ACC112 (cell line): ENCODE measurements around the gene TRIM41.
A peak's percentile ranks its signal among the peaks of the same experiment; 100 is the strongest.

Experiments
- H2AFZ ChIP-seq: fragments of 200-600 bp; sonication (generic); one replicate; pipeline ENCODE4 v1.6.0; 2017; ENCODE audit warnings: antibody characterized with exemption, low read length; ENCODE audit not compliant: unreplicated experiment
- H3K27ac ChIP-seq: fragments of 200-600 bp; sonication (generic); 2 replicates; pipeline ENCODE4 v1.5.1; 2014; ENCODE audit warnings: low read depth, mild to moderate bottlenecking, antibody characterized with exemption, low read length, moderate library complexity
- H3K27me3 ChIP-seq: fragments of 200-600 bp; sonication (generic); 2 replicates; pipeline ENCODE4 v1.6.1; 2014; ENCODE audit warnings: mild to moderate bottlenecking, antibody characterized with exemption, low read length, moderate library complexity, mixed read lengths; ENCODE audit not compliant: insufficient read depth
- H3K36me3 ChIP-seq: fragments of 200-600 bp; sonication (generic); 2 replicates; pipeline ENCODE4 v1.6.1; 2016; ENCODE audit warnings: mild to moderate bottlenecking, antibody characterized with exemption, low read length, moderate library complexity, mixed read lengths; ENCODE audit not compliant: insufficient read depth
- H3K4me1 ChIP-seq: fragments of 200-600 bp; sonication (generic); one replicate; pipeline ENCODE4 v1.6.1; 2016; ENCODE audit warnings: low read length, mixed read lengths; ENCODE audit not compliant: insufficient read depth, unreplicated experiment, control insufficient read depth
- H3K4me3 ChIP-seq: fragments of 200-600 bp; sonication (generic); 2 replicates; pipeline ENCODE4 v1.5.1; 2014; ENCODE audit warnings: mild to moderate bottlenecking, low read depth, low read length
- H3K79me2 ChIP-seq: fragments of 200-600 bp; sonication (generic); one replicate; pipeline ENCODE4 v1.6.0; 2016; ENCODE audit warnings: low read length; ENCODE audit not compliant: control insufficient read depth, unreplicated experiment, insufficient read depth

Gene TRIM41

GRCh38 chr5:181242031-181242451 is 19.0 kb downstream of the TRIM41 start:
- no peaks in the 10 kb centered on the region for H3K27me3 ChIP-seq
- H3K27ac ChIP-seq: peak overlapping the region; percentile 93
- H2AFZ ChIP-seq: no peak overlapping the region
- peaks cover 35% of the 10 kb centered on the region for H3K4me1 ChIP-seq
- H3K4me3 ChIP-seq: peak overlapping the region; percentile 98
- H3K79me2 ChIP-seq: peaks cover 79% of the 10 kb centered on the region
- peaks cover 43% of the 10 kb centered on the region for H3K36me3 ChIP-seq

DNA sequence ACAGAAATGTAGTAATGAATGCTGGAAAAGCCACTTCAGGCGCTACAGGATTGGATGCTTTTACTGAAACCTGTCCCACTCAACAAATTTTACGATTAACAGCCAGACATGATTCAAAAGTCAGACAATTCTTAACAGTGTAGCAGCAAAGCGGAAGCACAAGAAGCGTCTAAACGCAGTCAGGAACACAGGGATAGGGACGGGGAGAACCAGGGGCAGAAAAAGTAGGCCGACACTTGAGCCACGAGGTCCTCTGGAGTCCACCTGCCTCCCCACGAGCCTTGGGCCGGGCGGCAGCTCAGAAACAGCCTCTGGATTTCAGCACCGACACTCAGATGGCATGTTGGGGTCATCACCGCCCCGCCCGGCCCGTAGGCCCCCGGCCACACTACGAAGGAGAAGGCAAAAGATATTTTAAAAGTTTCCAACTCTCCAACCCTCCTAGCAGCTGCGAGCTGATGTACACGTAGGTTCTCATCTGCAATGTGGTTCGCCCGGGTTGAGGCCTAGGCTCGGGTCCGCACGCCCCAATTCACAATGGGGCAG is 20.0 kb downstream of the TRIM41 start:
- Histone ChIP-seq H3K36me3 (peaks cover 32% of the 10 kb centered on the region), H2AFZ (peak overlapping the region; percentile 90)

DNA sequence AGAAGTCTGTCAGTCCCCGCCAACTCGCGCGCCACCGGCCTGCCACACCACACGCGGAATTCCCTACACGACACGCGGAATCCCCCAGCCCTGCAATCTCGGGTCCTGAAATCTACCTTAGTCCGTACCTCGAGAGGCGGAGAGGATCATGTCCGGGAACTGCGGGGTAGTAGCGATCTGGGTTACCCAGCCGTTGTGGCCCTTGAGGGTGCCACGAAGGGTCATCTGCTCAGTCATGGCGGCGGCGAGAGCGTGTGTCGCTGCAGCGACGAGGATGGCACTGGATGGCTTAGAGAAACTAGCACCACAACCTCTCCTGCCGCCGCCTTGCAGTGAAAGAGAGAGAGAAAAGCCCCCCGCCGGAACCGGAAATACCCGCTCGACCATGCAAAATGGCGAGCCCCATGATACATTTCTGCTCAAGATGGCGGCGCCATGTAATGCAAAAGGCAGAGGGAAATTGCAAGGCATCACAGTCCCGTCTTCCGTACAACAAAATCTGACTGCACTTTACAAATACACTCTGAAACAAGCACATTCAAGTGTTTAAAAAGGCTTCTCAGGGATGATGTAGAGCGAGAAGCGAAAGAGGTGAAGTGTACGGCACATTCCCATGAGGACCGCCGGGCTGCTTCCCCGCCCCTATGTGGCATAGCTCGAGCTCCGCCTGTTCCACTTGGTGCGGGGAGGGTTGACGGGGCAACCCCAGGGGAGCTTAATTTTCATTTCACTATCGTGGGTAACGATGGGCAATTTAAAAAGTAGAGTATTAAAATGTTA is 20.7 kb downstream of the TRIM41 start, which contains the start of gene RACK1:
TSS of gene RACK1 (minus strand) at position 343 of the 780 bp plus-strand sequence. CDS start at position 237, 106 bp downstream.
- Histone ChIP-seq H3K27me3 (no peaks in the 10 kb centered on the region), H3K4me3 (peak within 1 kb of the TSS; percentile 98), H3K79me2 (peaks cover 83% of the 10 kb centered on the region), H3K36me3 (peaks cover 26% of the 10 kb centered on the region), H3K4me1 (peaks cover 34% of the 10 kb centered on the region), H3K27ac (peak within 1 kb of the TSS; percentile 93), H2AFZ (peak within 1 kb of the TSS; percentile 90)

More for the DNA sequence above, 20.0 kb downstream of the TRIM41 start:
- peaks cover 35% of the 10 kb centered on the region for H3K4me1 ChIP-seq
- H3K4me3 ChIP-seq: peak overlapping the region; percentile 98
- H3K27me3 ChIP-seq: no peaks in the 10 kb centered on the region
- peaks cover 83% of the 10 kb centered on the region for H3K79me2 ChIP-seq
- H3K27ac ChIP-seq: peak overlapping the region; percentile 93

DNA sequence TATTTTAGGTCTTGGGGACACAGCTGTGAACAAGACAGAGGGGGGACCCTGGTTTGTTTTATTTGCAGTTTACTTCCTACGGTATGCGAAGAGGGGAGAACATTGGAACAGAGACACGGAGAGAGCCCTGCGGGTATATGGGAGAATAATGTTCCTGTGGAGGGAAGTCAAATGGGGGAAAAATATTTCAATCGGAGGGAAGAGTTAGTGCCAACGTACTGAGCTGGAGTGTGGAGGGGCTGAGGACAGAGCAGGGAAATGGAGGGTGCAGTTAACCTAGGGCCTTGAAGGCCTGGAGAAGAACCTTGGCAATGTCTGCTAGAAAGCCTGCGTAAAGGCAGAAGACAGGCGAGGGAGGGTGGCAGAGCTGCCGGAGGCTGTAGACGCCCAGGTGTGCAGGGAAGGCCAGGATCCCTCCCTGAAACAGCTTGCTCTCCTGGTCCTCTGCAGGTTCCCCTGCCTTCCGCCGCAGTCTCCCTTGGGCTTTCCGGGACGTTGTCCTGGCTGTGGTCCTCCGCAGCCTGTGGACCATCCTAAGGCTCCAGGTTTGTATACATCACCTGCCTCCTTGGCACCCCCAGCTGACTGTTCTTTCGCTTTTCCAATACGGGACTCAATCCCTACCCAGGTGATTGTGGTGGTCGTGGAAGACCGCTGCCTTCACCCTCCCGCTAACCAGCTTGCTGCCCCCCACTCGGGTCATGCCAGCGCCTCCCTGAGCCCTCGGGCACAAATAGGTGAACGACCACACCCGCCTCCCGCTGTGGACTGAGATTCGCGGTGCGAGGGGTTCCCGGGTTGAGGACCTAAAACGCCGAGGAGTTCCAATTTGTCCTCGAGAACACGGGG is 22.6 kb downstream of the TRIM41 start:
- peaks cover 25% of the 10 kb centered on the region; the same call in 1 of the 2 replicates for H3K36me3 ChIP-seq

DNA sequence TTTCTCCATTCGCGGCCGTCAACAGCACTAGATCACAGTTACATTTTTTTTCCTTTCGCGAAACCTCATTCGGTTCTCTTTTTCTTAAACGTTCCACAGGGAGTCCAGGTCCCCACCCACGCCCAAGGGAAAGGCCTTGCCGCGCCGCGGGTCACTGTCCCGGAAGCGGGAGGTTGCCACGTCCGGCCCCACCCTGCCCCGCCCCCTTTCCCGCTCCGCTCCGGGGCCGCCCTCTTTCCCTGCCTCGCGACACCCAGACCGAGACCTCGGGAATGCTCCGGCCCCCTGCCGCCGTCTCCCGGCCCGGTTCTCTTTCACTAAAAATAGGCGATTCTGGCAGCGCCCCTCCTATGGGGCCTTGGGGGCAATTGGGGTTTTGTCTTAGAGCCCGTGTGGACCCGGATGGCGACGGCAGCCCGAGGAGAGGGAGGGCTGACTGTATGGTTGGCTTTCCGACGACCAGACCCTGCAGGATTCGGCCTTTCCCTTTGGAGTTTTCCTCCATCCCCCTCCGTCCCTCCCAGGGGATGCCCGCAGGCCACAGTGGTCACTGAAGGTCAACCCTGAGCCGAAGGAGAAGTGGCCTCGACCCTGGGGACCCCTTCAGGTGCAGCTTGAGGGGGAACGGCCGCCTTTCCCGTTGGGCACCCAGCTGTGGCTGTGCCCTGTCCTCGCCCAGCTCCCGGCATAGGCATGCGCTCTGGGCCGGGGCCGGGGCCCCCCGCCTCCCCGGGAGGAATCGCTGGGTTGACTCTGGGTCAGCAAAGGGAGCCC is 23.4 kb downstream of the TRIM41 start:
- Histone ChIP-seq H3K27me3 (no peaks in the 10 kb centered on the region), H3K36me3 (peaks cover 26% of the 10 kb centered on the region; the same call in 1 of the 2 replicates), H3K79me2 (peaks cover 84% of the 10 kb centered on the region), H3K27ac (peak overlapping the region; percentile 93), H3K4me3 (peak overlapping the region; percentile 98), H2AFZ (peak overlapping the region; percentile 95), H3K4me1 (peaks cover 32% of the 10 kb centered on the region)

More for the DNA sequence above, 22.6 kb downstream of the TRIM41 start:
- H3K4me1 ChIP-seq: peaks cover 38% of the 10 kb centered on the region
- H3K27me3 ChIP-seq: no peaks in the 10 kb centered on the region
- peak overlapping the region; percentile 95 for H2AFZ ChIP-seq
- H3K4me3 ChIP-seq: peak overlapping the region; percentile 98
- peaks cover 85% of the 10 kb centered on the region for H3K79me2 ChIP-seq
- peak overlapping the region; percentile 93 for H3K27ac ChIP-seq

DNA sequence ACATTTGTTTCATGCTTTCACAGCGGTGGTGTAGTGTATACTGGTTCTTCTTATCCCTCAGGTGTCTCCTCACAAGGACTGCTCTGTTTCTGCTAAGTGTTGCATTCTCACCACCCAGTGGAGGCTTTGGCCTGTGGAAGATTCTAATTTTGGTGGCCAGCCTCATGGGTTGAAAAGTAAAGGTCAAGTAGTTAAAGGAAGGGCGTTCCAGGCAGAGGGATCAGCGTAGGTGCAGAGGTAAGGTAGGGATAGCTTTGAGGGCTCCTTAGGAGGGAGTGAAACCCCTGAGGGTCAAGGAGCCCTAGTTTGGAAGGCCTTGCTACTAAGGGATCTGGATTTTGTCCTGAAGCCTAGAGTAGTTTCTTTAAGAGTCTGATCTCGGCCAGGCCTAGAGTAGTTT is 25.2 kb downstream of the TRIM41 start:
- no peaks in the 10 kb centered on the region for H3K27me3 ChIP-seq
- H2AFZ ChIP-seq: no peak overlapping the region
- H3K27ac ChIP-seq: peak overlapping the region; percentile 60
- peaks cover 19% of the 10 kb centered on the region; the same call in 1 of the 2 replicates for H3K36me3 ChIP-seq
- H3K4me1 ChIP-seq: peaks cover 34% of the 10 kb centered on the region
- H3K79me2 ChIP-seq: peaks cover 83% of the 10 kb centered on the region
- H3K4me3 ChIP-seq: peak overlapping the region; percentile 98

DNA sequence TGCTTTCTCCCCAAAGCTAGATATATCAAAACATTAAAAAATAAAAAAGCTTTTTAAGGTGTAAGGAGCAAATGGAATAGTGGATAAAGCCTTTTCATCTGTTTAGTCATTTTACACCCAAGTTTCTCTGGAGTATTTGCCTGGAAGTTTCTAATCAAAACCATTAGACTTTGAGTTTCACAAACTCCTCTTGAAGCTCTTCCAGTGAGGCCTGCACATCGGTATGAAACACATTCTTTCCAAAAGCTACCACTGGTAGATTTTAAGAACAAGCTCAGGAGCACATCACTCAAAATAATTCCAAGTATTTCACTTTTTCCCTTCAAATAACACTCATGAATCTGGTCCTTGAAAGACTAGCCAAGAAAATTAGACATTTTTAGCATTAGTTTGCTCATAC is 32.2 kb downstream of the TRIM41 start:
- Histone ChIP-seq H3K36me3 (peaks cover 32% of the 10 kb centered on the region), H3K4me1 (peaks cover 38% of the 10 kb centered on the region), H3K4me3 (no peak overlapping the region), H3K79me2 (peaks cover 96% of the 10 kb centered on the region), H3K27me3 (no peaks in the 10 kb centered on the region), H3K27ac (0 out of 2 replicates have a peak overlapping the region, but pooled peaks have one; percentile 6), H2AFZ (no peak overlapping the region)

- H3K79me2 ChIP-seq: peaks cover 95% of the 10 kb centered on the region
- H3K36me3 ChIP-seq: peaks cover 27% of the 10 kb centered on the region
- H3K27ac ChIP-seq: no peak overlapping the region
- no peaks in the 10 kb centered on the region for H3K27me3 ChIP-seq
- H3K4me3 ChIP-seq: no peak overlapping the region
- H3K4me1 ChIP-seq: peaks cover 35% of the 10 kb centered on the region
- no peak overlapping the region for H2AFZ ChIP-seq
Observed at GRCh38 chr5:181255836-181256578, 32.9 kb downstream of the TRIM41 start.

DNA sequence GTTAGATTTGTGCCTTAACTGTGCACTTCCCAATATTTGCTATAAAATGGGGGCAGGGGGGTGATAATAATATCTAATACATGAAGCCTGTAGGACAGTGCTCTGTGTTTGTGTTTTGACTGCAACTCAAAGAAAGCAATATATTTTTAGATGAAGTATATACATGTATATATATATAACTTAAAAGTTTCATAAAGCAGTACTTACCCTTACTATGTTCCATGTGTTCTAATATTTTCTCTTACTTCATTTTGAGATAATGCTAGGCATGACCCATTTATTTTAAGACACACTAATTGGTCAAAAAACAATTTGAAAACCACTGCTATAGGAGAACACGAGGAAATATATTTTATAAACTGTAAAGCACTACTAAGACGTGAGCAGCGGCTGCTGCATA is 35.5 kb downstream of the TRIM41 start:
- H3K27ac ChIP-seq: no peak overlapping the region
- H3K4me1 ChIP-seq: peaks cover 27% of the 10 kb centered on the region
- no peaks in the 10 kb centered on the region for H3K27me3 ChIP-seq
- H3K36me3 ChIP-seq: peaks cover 16% of the 10 kb centered on the region
- no peak overlapping the region for H2AFZ ChIP-seq
- H3K4me3 ChIP-seq: peak overlapping the region; percentile 95
- peaks cover 77% of the 10 kb centered on the region for H3K79me2 ChIP-seq
